ENCODE results near the gene CA7. TPM values are rescaled to one million over a fixed set of nuclear protein-coding genes. Genes with fewer than 3 reads are reported as not detected.

Gene CA7
- total RNA-seq, 1 experiment from 2014 or later, result not detected

DNA sequence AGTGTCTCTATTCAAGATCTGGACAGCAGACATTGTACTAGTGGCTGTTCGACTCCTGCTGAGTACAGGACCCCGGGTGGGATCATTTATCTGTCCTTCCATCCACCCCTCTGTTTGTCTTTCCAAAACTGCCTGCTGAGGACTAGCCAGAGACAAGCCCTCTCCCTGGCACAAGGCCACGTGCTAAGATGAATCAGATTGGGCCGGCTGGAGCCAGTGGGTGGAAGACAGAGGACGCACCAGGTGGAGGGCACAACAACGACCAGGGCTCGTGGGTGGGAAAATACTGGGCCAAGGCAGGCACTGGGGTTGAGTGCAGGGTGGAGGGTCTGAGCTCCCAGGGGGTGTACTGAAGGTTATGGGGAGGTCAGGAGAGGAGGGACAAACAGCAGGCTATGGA is 1.4 kb upstream of the CA7 start:
- intact Hi-C loops (cut with micrococcal nuclease; ENCODE audit: unreplicated experiment) (no loop called here), in situ Hi-C loops (cut with HindIII; ENCODE audit: low pct_unique_long_range_greater_than_20kb, low sequenced_read_pairs) (no loop called here)
- Histone ChIP-seq H3K27ac (ENCODE audit: low read length) (no peak overlapping the region), H3K4me3 (ENCODE audit: low read depth in 2 of 2, low read length in 2 of 2) (no peak overlapping the region), H3K4me1 (ENCODE audit: control insufficient read depth, insufficient read depth, low read length) (no peaks in the 10 kb centered on the region), H3K36me3 (ENCODE audit: control insufficient read depth, insufficient read depth, low read length) (no peaks in the 10 kb centered on the region), H3K9me3 (ENCODE audit: control insufficient read depth, insufficient read depth, low read depth, low read length) (no peaks in the 10 kb centered on the region), H3K27me3 (ENCODE audit: control insufficient read depth, insufficient read depth, low read length) (no peaks in the 10 kb centered on the region; the same call in 1 of the 2 replicates)
- ATAC-seq (no peak), DNase-seq (ENCODE audit: low read depth, low spot score) (no peak)
- no TSS peak for BruUV-seq (replicated peaks)
- no peak for TF ChIP-seq POLR2AphosphoS5 (IDR thresholded peaks at IDR 0.05; ENCODE audit: low read depth, low read length)
- no peak for TF ChIP-seq TCF7L2 (IDR thresholded peaks at IDR 0.05; ENCODE audit: low read depth, low read length)
- no peak for TF ChIP-seq SIN3A (IDR thresholded peaks at IDR 0.05; ENCODE audit: borderline replicate concordance, insufficient read depth, low read depth, low read length)
- TF ChIP-seq, protein P1, sequence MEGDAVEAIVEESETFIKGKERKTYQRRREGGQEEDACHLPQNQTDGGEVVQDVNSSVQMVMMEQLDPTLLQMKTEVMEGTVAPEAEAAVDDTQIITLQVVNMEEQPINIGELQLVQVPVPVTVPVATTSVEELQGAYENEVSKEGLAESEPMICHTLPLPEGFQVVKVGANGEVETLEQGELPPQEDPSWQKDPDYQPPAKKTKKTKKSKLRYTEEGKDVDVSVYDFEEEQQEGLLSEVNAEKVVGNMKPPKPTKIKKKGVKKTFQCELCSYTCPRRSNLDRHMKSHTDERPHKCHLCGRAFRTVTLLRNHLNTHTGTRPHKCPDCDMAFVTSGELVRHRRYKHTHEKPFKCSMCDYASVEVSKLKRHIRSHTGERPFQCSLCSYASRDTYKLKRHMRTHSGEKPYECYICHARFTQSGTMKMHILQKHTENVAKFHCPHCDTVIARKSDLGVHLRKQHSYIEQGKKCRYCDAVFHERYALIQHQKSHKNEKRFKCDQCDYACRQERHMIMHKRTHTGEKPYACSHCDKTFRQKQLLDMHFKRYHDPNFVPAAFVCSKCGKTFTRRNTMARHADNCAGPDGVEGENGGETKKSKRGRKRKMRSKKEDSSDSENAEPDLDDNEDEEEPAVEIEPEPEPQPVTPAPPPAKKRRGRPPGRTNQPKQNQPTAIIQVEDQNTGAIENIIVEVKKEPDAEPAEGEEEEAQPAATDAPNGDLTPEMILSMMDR (IDR thresholded peaks at IDR 0.05), result no peak
- TF ChIP-seq REST (IDR thresholded peaks at IDR 0.05; ENCODE audit: insufficient read depth in 1 of 2, low read depth in 2 of 2, low read length in 1 of 2), result no peak
- POLR2A ChIA-PET, result no interaction called here
- CTCF ChIA-PET, result no interaction called here

DNA sequence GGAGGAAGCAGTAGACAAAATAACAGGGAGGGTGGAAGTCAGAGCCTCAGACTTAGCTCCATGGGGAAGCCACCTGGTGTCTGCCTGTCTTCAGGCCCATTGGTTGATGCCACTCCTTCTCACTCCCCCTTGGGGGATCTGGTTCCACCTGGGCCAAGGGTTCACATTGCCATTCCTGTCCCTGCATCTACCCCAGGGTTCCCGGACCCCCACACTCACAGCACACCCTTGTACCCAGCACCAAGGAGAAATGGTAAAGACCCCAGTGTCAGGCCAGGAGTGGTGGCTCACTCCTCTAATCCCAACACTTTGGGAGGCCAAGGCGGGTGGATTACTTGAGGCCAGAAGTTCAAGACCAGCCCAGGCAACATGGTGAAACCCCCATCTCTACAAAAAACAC is 1.0 kb upstream of the CA7 start:
- Histone ChIP-seq H3K27me3 (ENCODE audit: control insufficient read depth, insufficient read depth, low read length) (no peaks in the 10 kb centered on the region; the same call in 1 of the 2 replicates), H3K27ac (ENCODE audit: low read length) (no peak overlapping the region), H3K36me3 (ENCODE audit: control insufficient read depth, insufficient read depth, low read length) (no peaks in the 10 kb centered on the region), H3K9me3 (ENCODE audit: control insufficient read depth, insufficient read depth, low read depth, low read length) (no peaks in the 10 kb centered on the region), H3K4me3 (ENCODE audit: low read depth in 2 of 2, low read length in 2 of 2) (no peak overlapping the region), H3K4me1 (ENCODE audit: control insufficient read depth, insufficient read depth, low read length) (no peaks in the 10 kb centered on the region)
- TF ChIP-seq SIN3A (IDR thresholded peaks at IDR 0.05; ENCODE audit: borderline replicate concordance, insufficient read depth, low read depth, low read length), result no peak
- TF ChIP-seq TCF7L2 (IDR thresholded peaks at IDR 0.05; ENCODE audit: low read depth, low read length), result no peak
- no peak for TF ChIP-seq POLR2AphosphoS5 (IDR thresholded peaks at IDR 0.05; ENCODE audit: low read depth, low read length)
- TF ChIP-seq REST (IDR thresholded peaks at IDR 0.05; ENCODE audit: insufficient read depth in 1 of 2, low read depth in 2 of 2, low read length in 1 of 2), result no peak
- TF ChIP-seq, protein P1 (IDR thresholded peaks at IDR 0.05), result no peak
- DNase-seq (ENCODE audit: low read depth, low spot score), result no peak
- ATAC-seq, result no peak
- in situ Hi-C loops (cut with HindIII; ENCODE audit: low pct_unique_long_range_greater_than_20kb, low sequenced_read_pairs) (no loop called here), intact Hi-C loops (cut with micrococcal nuclease; ENCODE audit: unreplicated experiment) (no loop called here)
- CTCF ChIA-PET, result interaction anchor here (1.5 kb wide), 1 partner anchor 25 kb away, joined by 6 read pairs; no protein-coding TSS in a partner anchor
- POLR2A ChIA-PET, result no interaction called here
- BruUV-seq (replicated peaks), result no TSS peak

Data from Panc1 (cell line).